Esophagus muscularis mucosa (tissue), 4 donors: ENCODE data around the gene ATG13. TPM values are rescaled to one million over a fixed set of nuclear protein-coding genes. Genes with fewer than 3 reads are reported as not detected.
A peak's percentile ranks its signal among the peaks of the same experiment; 100 is the strongest.
"Not testable (repeated sequence)": the region's sequence is repeated elsewhere in the genome, so short reads cannot be mapped to it uniquely, and the experiment has no call there.

ENCODE experiments used
- DNase-seq: peaks from one replicate; pipeline ENCODE4 v3.0.0-alpha.2; 2017; ENCODE audit errors: extremely low spot score
- H3K27ac ChIP-seq, 4 donors: fragments of 200-600 bp; sonication (generic); replicated peaks in 1 of 4; 1 replicate in 3 of 4; 2 replicates in 1 of 4; pipeline ENCODE4 v1.5.1; 2016 to 2019; ENCODE audit warnings: mild to moderate bottlenecking in 1 of 4
- H3K27me3 ChIP-seq, 4 donors: fragments of 200-600 bp; sonication (generic); one replicate each; pipeline versions ENCODE4 v1.5.1 to v1.6.0; 2016 to 2019
- H3K36me3 ChIP-seq, 4 donors: fragments of 200-600 bp; sonication (generic); one replicate each; pipeline ENCODE4 v1.5.1; 2016 to 2019
- H3K4me1 ChIP-seq, 4 donors: fragments of 200-600 bp; sonication (generic); one replicate each; pipeline ENCODE4 v1.5.1; 2016 to 2019
- H3K4me3 ChIP-seq, 4 donors: fragments of 200-600 bp; sonication (generic); 1 replicate in 2 of 4; 2 replicates in 2 of 4; pipeline ENCODE4 v1.5.1; 2016 to 2019; ENCODE audit warnings: mild to moderate bottlenecking in 4 of 4, moderate library complexity in 1 of 4
- H3K9me3 ChIP-seq, 4 donors: fragments of 200-600 bp; sonication (generic); 1 replicate in 3 of 4; 2 replicates in 1 of 4; pipeline ENCODE4 v1.5.1; 2016 to 2019
- EP300 ChIP-seq: sonication (generic); formaldehyde crosslinking; IDR thresholded peaks from one replicate; pipeline ENCODE4 v1.6.1; 2017; ENCODE audit warnings: antibody characterized with exemption
- POLR2A ChIP-seq: fragments of 450-650 bp; IDR thresholded peaks from one replicate; pipeline ENCODE4 v1.6.1; 2017; ENCODE audit warnings: antibody characterized with exemption, moderate library complexity, mild to moderate bottlenecking, low read depth
- POLR2AphosphoS5 ChIP-seq, 2 donors: sonication (generic); formaldehyde crosslinking; IDR thresholded peaks; one replicate each; pipeline ENCODE4 v1.6.1; 2017; ENCODE audit warnings: antibody characterized with exemption in 2 of 2
- WGBS: methylation state at CpG from one replicate; pipeline ENCODE4 v1.1.5; 2018; 5-methylcytosine and 5-hydroxymethylcytosine counted together
- intact Hi-C: fragments of 100-400 bp; cut with DNase I; formaldehyde crosslinking; loops from one replicate; pipeline ENCODE4 v1.15.1; 2023
- total RNA-seq, 4 donors: library from RNA; depleted of rRNA; stranded (reverse); fragments of >200 nt; gene quantifications; one replicate each; pipeline versions ENCODE4 v1.1.0 to v1.2.1, GENCODE V29; 2016
- TF ChIP-seq, protein P1 (sequence below), 3 experiments: fragments of 200-600 bp in 2 of 3; fragments of 450-650 bp in 1 of 3; sonication (generic) in 2 of 3; IDR thresholded peaks; one replicate each; pipeline ENCODE4 v1.5.1; 2017 to 2019; ENCODE audit warnings: antibody characterized with exemption in 3 of 3, mild to moderate bottlenecking in 2 of 3, moderate library complexity in 1 of 3

ATG13 gene
- total RNA-seq, 4 donors from 2014 or later: 68.7 to 74.3 (median 72.1) TPM

GRCh38 chr11:46700241-46701077, 83.1 kb downstream of the ATG13 start, which contains the start of the genes ARHGAP1 and ZNF408:
Gene ARHGAP1 (minus strand): TSS chr11:46700619. CDS start chr11:46696107, 4,512 bp downstream.
Gene ZNF408 (plus strand): TSS chr11:46701031. CDS start chr11:46701048, 17 bp downstream.
- WGBS: under 1% methylated on average over 44 of the region's 44 CpGs
- intact Hi-C loops: no loop called here
- TF ChIP-seq, protein P1, sequence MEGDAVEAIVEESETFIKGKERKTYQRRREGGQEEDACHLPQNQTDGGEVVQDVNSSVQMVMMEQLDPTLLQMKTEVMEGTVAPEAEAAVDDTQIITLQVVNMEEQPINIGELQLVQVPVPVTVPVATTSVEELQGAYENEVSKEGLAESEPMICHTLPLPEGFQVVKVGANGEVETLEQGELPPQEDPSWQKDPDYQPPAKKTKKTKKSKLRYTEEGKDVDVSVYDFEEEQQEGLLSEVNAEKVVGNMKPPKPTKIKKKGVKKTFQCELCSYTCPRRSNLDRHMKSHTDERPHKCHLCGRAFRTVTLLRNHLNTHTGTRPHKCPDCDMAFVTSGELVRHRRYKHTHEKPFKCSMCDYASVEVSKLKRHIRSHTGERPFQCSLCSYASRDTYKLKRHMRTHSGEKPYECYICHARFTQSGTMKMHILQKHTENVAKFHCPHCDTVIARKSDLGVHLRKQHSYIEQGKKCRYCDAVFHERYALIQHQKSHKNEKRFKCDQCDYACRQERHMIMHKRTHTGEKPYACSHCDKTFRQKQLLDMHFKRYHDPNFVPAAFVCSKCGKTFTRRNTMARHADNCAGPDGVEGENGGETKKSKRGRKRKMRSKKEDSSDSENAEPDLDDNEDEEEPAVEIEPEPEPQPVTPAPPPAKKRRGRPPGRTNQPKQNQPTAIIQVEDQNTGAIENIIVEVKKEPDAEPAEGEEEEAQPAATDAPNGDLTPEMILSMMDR (IDR thresholded peaks at IDR 0.05): no peak
- TF ChIP-seq POLR2A (peak; percentile 81), POLR2AphosphoS5 (IDR thresholded peaks at IDR 0.05) (peak; percentile 85 to 94)
- Histone ChIP-seq H3K27me3 (no peaks in the 10 kb centered on the region), H3K36me3 (peaks cover 27 to 55% (median 47%) of the 10 kb centered on the region in 4 donors), H3K9me3 (no peaks in the 10 kb centered on the region), H3K4me3 (peak within 1 kb of the TSS; percentile 81 to 93 (median 87)), H3K4me1 (peaks cover 61 to 70% (median 65%) of the 10 kb centered on the region in 4 donors), H3K27ac (peak within 1 kb of the TSS; percentile 89 to 92 (median 90))
- peak; percentile 100 for DNase-seq

- DNase-seq: no peak
- WGBS: 2% methylated on average over 19 of the region's 29 CpGs
- Histone ChIP-seq H3K4me1 (peaks cover 54 to 62% (median 58%) of the 10 kb centered on the region in 4 donors), H3K4me3 (peak overlapping the region; percentile 81 to 93 (median 87)), H3K27ac (peak overlapping the region; percentile 89 to 92 (median 90)), H3K27me3 (no peaks in the 10 kb centered on the region), H3K9me3 (no peaks in the 10 kb centered on the region), H3K36me3 (peaks cover 30 to 55% (median 47%) of the 10 kb centered on the region in 4 donors)
- intact Hi-C loops: no loop called here
- no peak for TF ChIP-seq POLR2AphosphoS5 (IDR thresholded peaks at IDR 0.05)
- no peak for TF ChIP-seq EP300
- TF ChIP-seq, protein P1 (IDR thresholded peaks at IDR 0.05): no peak
- TF ChIP-seq POLR2A: no peak
Observed at GRCh38 chr11:46701078-46701654, 83.8 kb downstream of the ATG13 start.

GRCh38 chr11:46705070-46705688, 87.8 kb downstream of the ATG13 start:
- no peaks in the 10 kb centered on the region for H3K9me3 ChIP-seq
- TF ChIP-seq POLR2A (no peak), POLR2AphosphoS5 (IDR thresholded peaks at IDR 0.05) (no peak), EP300 (no peak)
- TF ChIP-seq, protein P1 (IDR thresholded peaks at IDR 0.05): no peak
- peaks cover 18 to 25% (median 21%) of the 10 kb centered on the region in 4 donors for H3K4me1 ChIP-seq
- 93% methylated on average over 14 of the region's 31 CpGs for WGBS
- H3K27me3 ChIP-seq: no peaks in the 10 kb centered on the region
- intact Hi-C loops: no loop called here
- DNase-seq: no peak
- H3K36me3 ChIP-seq: peaks cover 35 to 70% (median 62%) of the 10 kb centered on the region in 4 donors
- H3K4me3 ChIP-seq: no peak overlapping the region
- H3K27ac ChIP-seq: no peak overlapping the region

- peaks cover 35 to 69% (median 62%) of the 10 kb centered on the region in 4 donors for H3K36me3 ChIP-seq
- 89% methylated on average over 7 of the region's 7 CpGs for WGBS
- intact Hi-C loops: no loop called here
Observed at GRCh38 chr11:46706886-46707285, 89.5 kb downstream of the ATG13 start.

DNA sequence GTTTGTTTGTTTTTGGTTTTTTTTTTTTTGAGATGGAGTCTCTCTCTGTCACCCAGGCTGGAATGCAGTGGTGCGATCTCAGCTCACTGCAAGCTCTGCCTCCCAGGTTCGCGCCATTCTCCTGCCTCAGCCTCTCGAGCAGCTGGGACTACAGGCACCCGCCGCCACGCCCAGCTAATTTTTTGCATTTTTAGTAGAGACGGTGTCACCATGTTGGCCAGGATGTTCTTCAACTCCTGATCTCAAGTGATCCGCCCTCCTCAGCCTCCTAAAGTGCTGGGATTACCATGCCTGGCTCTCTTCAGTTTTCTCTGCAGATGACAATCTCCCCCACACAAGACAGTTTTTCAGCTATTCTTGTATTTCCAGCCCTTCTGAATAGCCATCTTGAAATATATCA, 92.0 kb downstream of the ATG13 start:
- H3K27me3 ChIP-seq, H3K9me3 ChIP-seq, H3K27ac ChIP-seq, DNase-seq, H3K4me3 ChIP-seq, intact Hi-C loops: not testable (repeated sequence)
- Histone ChIP-seq H3K4me1 (peaks cover 9 to 19% (median 16%) of the 10 kb centered on the region in 4 donors), H3K36me3 (peaks cover 23 to 44% (median 38%) of the 10 kb centered on the region in 4 donors)
- WGBS: 94% methylated on average over 9 of the region's 9 CpGs

More at GRCh38 chr11:46706886-46707285, 89.5 kb downstream of the ATG13 start:
- peaks cover 25 to 26% (median 25%) of the 10 kb centered on the region in 4 donors for H3K4me1 ChIP-seq
- TF ChIP-seq POLR2A (no peak), POLR2AphosphoS5 (IDR thresholded peaks at IDR 0.05) (no peak), EP300 (no peak)
- TF ChIP-seq, protein P1 (IDR thresholded peaks at IDR 0.05): no peak
- H3K27me3 ChIP-seq: no peaks in the 10 kb centered on the region
- no peak overlapping the region for H3K27ac ChIP-seq
- no peak for DNase-seq
- no peaks in the 10 kb centered on the region for H3K9me3 ChIP-seq
- no peak overlapping the region for H3K4me3 ChIP-seq
